Loucy (cell line): ENCODE data around the gene HIP1R.

ENCODE experiments used
- EZH2phosphoT487 ChIP-seq: fragments of 200-600 bp; IDR thresholded peaks from 2 replicates; pipeline ENCODE4 v1.6.1; 2018; ENCODE audit warnings: antibody characterized with exemption, mild to moderate bottlenecking, moderate library complexity, borderline replicate concordance
- TF ChIP-seq, protein P1 (sequence below): fragments of 200-600 bp; sonication (generic); conservative IDR thresholded peaks from 2 replicates; pipeline ENCODE4 v1.5.1; 2014; ENCODE audit warnings: mild to moderate bottlenecking, antibody characterized with exemption, low read length

DNA sequence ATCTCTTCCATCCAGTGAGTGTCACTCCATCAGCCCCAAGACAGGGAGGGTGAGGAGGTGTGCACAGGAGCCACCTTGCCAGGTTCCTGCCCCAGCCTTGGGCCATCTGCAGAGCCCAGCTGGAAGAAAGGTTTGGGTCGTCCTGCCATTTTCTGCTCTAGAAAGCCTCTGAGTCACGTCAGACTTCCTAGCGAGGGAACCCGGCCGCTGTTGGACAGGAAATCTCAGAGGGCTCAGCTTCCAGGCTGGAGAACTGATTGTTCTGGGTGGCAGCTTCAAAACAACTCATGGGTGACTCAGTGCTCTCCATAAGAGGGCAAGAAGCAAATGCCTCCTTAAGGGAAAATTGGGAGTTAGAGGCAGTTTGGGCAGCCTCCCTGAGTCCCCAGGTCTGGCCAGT lies 16.6 kb downstream of the HIP1R start:
- TF ChIP-seq, protein P1, sequence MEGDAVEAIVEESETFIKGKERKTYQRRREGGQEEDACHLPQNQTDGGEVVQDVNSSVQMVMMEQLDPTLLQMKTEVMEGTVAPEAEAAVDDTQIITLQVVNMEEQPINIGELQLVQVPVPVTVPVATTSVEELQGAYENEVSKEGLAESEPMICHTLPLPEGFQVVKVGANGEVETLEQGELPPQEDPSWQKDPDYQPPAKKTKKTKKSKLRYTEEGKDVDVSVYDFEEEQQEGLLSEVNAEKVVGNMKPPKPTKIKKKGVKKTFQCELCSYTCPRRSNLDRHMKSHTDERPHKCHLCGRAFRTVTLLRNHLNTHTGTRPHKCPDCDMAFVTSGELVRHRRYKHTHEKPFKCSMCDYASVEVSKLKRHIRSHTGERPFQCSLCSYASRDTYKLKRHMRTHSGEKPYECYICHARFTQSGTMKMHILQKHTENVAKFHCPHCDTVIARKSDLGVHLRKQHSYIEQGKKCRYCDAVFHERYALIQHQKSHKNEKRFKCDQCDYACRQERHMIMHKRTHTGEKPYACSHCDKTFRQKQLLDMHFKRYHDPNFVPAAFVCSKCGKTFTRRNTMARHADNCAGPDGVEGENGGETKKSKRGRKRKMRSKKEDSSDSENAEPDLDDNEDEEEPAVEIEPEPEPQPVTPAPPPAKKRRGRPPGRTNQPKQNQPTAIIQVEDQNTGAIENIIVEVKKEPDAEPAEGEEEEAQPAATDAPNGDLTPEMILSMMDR: no peak
- no peak for TF ChIP-seq EZH2phosphoT487
